ENCODE data around the gene OR4D2. TPM values are rescaled to one million over a fixed set of nuclear protein-coding genes. Genes with fewer than 3 reads are reported as not detected.
"Not testable (repeated sequence)": the region's sequence is repeated elsewhere in the genome, so short reads cannot be mapped to it uniquely, and the experiment has no call there.

Gene OR4D2
- total RNA-seq, 1 donor from 2014 or later: not detected

- Mint-ChIP-seq H3K9me3 (peaks cover 3% of the 10 kb centered on the region), H3K4me1 (no peaks in the 10 kb centered on the region), H3K27ac (no peak overlapping the region), H3K36me3 (no peaks in the 10 kb centered on the region), H3K4me3 (no peak overlapping the region), H3K27me3 (ENCODE audit: low read depth) (peaks cover 77% of the 10 kb centered on the region)
- DNase-seq (ENCODE audit: low spot score in 2 of 2, unreplicated experiment in 2 of 2): no peak
- TF ChIP-seq CTCF (IDR thresholded peaks at IDR 0.05; ENCODE audit: unreplicated experiment): no peak
Measured at GRCh38 chr17:58136669-58137279, 30.0 kb upstream of the OR4D2 start.

GRCh38 chr17:58141505-58141904 lies 25.3 kb upstream of the OR4D2 start:
- Mint-ChIP-seq H3K4me1 (no peaks in the 10 kb centered on the region), H3K27me3 (ENCODE audit: low read depth) (peaks cover 51% of the 10 kb centered on the region), H3K9me3 (peaks cover 31% of the 10 kb centered on the region), H3K27ac (no peak overlapping the region), H3K4me3 (no peak overlapping the region), H3K36me3 (no peaks in the 10 kb centered on the region)
- no peak for DNase-seq (ENCODE audit: low spot score in 2 of 2, unreplicated experiment in 2 of 2)
- TF ChIP-seq CTCF (IDR thresholded peaks at IDR 0.05; ENCODE audit: unreplicated experiment): no peak

DNA sequence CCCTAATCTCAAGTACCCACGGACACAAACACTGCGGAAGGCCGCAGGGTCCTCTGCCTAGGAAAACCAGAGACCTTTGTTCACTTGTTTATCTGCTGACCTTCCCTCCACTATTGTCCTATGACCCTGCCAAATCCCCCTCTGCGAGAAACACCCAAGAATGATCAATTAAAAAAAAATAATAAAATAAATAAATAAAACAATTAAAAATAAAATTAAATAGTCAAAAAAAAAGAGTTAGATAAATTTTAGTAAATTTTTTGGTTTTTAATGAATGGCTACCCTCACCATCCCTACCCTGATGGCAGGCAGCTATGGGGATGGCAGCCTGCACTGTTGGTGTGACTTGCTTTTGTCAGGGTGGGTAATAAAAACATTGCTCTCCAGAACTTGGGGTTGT lies 23.4 kb upstream of the OR4D2 start:
- H3K27ac Mint-ChIP-seq, H3K4me3 Mint-ChIP-seq: not testable (repeated sequence)

GRCh38 chr17:58144801-58145200 lies 22.0 kb upstream of the OR4D2 start:
- H3K36me3 Mint-ChIP-seq: no peaks in the 10 kb centered on the region
- no peak overlapping the region for H3K27ac Mint-ChIP-seq

More for the DNA sequence above, 23.4 kb upstream of the OR4D2 start:
- DNase-seq (ENCODE audit: low spot score in 2 of 2, unreplicated experiment in 2 of 2); H3K4me1 Mint-ChIP-seq; H3K36me3 Mint-ChIP-seq: not testable (repeated sequence)
- H3K9me3 Mint-ChIP-seq: peaks cover 33% of the 10 kb centered on the region
- peaks cover 48% of the 10 kb centered on the region for H3K27me3 Mint-ChIP-seq (ENCODE audit: low read depth)

DNA sequence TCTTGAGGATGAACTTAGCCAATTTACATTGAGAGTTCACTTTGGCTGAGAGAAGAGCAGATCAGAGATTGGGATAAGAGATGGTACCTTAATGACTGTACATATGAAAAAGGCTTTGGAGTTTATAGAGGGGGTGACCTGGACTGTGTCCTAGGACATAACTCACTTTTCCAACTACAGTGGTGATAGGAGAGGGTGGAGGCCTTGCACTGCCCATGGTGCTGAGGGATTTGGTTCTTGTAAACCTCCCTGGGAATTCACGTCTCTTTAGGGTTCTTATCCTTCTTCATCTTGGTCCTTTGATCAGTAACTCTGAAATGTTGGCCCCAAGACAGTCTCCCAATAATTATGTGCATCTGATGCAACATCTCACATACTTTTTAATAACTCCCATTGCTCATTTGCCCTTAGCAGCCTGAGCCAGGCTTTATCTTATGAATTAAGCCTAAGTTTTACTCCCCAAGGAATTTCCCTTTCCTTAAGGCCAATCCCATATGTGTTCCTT lies 18.8 kb upstream of the OR4D2 start, which contains the start of gene OR4D1:
OR4D1 (plus strand) TSS at position 455 of the 505 bp plus-strand sequence. CDS start 6,770 bp downstream, outside the sequence.
- H3K27me3 Mint-ChIP-seq (ENCODE audit: low read depth): peaks cover 67% of the 10 kb centered on the region
- DNase-seq (ENCODE audit: low spot score in 2 of 2, unreplicated experiment in 2 of 2): no peak
- H3K4me1 Mint-ChIP-seq: no peaks in the 10 kb centered on the region
- H3K36me3 Mint-ChIP-seq: no peaks in the 10 kb centered on the region
- H3K9me3 Mint-ChIP-seq: peaks cover 30% of the 10 kb centered on the region
- H3K4me3 Mint-ChIP-seq: no peak within 1 kb of the TSS
- no peak for TF ChIP-seq CTCF (IDR thresholded peaks at IDR 0.05; ENCODE audit: unreplicated experiment)
- H3K27ac Mint-ChIP-seq: no peak within 1 kb of the TSS

More at GRCh38 chr17:58144801-58145200, 22.0 kb upstream of the OR4D2 start:
- H3K4me1 Mint-ChIP-seq: no peaks in the 10 kb centered on the region
- no peak for DNase-seq (ENCODE audit: low spot score in 2 of 2, unreplicated experiment in 2 of 2)
- no peak overlapping the region for H3K4me3 Mint-ChIP-seq
- TF ChIP-seq CTCF (IDR thresholded peaks at IDR 0.05; ENCODE audit: unreplicated experiment): no peak
- peaks cover 33% of the 10 kb centered on the region for H3K9me3 Mint-ChIP-seq
- H3K27me3 Mint-ChIP-seq (ENCODE audit: low read depth): peaks cover 48% of the 10 kb centered on the region

DNA sequence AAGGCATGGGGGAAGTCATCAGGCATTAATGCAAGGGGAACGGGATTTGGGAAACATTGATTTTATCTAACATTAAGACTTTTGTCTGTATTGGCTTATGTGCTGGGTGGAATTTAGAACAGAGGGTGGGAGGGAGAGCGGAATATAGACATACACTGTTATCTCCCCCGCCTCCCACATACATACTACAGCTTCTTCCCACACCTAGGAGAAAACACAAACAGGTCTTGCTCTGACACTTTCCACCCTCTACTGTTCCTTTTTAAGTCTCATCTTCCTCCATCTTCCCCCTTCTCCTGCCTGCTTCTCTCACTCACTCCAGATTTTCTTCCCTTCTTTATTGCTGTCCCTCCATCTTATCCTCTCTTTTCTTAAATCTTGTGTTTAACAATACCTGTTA lies 18.2 kb upstream of the OR4D2 start:
- peaks cover 73% of the 10 kb centered on the region for H3K27me3 Mint-ChIP-seq (ENCODE audit: low read depth)
- no peak for TF ChIP-seq CTCF (IDR thresholded peaks at IDR 0.05; ENCODE audit: unreplicated experiment)
- H3K4me3 Mint-ChIP-seq: no peak overlapping the region

More for the DNA sequence above, 18.2 kb upstream of the OR4D2 start:
- no peaks in the 10 kb centered on the region for H3K4me1 Mint-ChIP-seq
- peaks cover 29% of the 10 kb centered on the region for H3K9me3 Mint-ChIP-seq
- H3K36me3 Mint-ChIP-seq: no peaks in the 10 kb centered on the region
- no peak overlapping the region for H3K27ac Mint-ChIP-seq
- DNase-seq (ENCODE audit: low spot score in 2 of 2, unreplicated experiment in 2 of 2): no peak
